ENCODE data around the gene HOXD12.

Gene HOXD12

GRCh38 chr2:176081376-176081836, 18.2 kb upstream of the HOXD12 start:
- no peak for DNase-seq

DNA sequence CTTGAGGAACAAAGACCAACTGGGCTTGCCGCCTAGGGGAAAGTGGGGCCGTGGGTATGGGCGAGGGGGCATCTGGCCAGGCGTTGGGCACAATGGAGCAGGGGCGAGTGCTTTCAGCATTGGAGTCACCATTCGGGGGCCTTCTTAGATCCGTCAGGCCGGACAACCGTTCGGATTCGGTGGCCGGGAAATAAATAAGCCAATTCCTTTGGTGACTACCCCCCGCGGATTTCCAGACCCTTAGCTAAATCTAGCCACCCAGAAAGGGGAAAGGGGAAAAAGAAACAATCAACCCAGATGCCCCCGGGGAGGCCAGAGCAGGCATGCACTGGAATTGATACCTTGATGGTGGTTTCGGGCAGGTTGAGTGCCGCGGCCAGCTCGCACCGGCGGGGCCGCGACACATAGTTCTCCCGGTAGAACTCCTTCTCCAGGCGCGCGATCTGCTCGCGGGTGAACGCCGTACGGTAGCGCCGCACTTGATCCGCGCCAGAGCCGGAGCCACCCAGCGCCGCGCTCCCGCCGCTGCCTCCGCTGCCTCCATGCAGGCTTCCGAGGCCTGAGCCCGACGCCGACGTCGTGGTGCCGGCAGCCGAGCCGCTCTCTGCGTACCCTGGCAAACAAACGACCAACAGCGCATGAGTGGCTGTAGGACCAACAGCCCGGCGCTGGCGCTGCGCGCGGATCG, 17.6 kb upstream of the HOXD12 start:
- DNase-seq, result no peak

DNA sequence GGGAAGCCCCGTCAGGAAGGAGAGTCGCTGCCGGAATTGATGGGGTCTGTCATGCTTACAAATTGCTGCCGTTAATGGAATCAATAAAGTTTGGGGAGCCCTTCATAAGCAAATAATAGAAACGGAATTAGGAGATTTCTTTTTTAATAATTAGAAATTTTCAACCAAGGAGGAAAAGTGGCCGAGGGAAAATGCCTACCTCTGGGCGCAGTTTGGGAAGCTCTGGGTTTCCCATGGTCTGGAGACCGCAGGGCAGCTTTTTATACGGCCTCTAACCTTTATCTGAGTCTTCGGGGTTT, 17.1 kb upstream of the HOXD12 start:
- DNase-seq, result no peak

GRCh38 chr2:176082824-176083751, 16.5 kb upstream of the HOXD12 start:
- DNase-seq, result no peak

DNA sequence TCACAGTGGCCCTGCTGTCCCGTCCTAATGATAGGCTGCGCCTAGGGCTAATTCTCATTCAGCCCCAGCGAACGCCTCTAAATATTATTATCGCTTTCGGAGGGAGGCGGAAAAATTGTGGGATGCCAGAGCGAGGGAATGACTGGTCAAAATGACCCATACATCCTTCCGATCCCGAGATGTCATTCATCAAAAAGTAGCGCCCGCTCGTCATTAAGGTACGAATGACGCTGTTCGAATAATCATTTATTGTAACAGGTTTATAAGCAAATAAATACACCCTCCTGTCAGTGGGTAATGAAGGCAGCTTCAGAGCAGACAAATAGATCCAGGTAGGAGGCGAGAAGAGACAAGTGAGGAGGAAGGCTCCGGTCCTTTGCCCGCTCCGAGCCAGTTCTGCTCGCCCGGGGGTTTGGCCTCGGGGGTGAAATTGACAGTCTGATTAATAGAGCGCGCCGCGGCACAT, 15.8 kb upstream of the HOXD12 start, which contains the start of gene EVX2:
TSS of gene EVX2 (minus strand) at position 167 of the 466 bp plus-strand sequence. CDS start 186 bp downstream, outside the sequence.
- DNase-seq, result no peak

DNA sequence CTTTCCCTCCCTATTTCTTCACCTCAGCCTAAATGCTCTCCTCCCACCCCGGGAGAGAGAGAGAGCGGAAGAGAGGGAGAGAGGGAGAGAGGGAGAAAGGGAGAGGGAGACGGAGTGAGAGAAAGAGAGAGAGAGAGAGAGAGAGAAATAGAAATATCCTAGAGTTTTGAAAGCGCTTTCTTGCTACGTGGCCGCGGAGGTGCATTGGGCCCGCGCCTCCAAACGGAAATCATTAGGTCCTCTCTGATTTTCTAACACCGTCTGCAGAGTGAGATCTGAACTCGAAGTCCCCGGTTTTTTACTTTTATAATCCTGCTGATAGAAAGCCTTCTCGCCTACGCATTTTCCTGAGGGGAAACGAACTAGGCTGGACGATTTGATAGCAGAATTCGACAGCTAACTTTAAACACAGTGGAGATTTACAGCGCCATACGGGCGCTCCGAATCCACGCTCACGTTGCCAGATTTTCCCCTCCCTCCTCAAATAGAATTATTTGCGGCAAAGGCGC, 14.9 kb upstream of the HOXD12 start:
- DNase-seq, result peak; percentile 10

DNA sequence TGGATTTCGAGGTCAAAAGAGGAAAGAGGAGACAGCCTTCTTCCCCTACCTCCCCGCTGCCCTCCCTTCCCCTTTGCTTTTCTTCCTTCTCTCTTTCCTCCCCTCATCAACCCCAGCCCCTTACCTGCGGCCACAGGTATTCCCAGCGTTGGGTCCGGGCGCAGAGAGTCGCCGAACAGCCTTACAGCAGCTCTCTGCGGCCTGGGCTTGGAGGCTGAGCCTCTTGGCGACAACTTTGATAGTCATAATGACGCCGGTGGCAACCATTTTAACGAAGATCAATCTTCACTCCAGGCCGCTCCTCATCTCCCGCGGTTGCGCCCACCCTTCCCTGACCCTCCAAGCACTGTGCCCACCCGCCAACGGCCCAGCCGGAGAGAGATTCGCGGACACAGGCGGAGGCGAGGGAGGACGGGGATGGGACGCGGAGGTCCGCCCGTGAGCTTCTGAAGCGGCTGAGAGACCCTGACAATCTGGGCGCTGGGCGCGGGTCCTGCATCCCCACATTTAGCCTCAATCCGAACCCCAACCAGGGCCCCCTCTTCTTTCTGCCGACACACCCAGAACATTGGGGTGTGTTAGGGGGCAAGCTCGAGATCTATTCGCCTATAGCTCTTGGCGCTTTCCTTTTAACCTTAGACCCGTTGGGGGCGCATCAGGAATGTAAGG, 14.3 kb upstream of the HOXD12 start:
- no peak for DNase-seq

DNA sequence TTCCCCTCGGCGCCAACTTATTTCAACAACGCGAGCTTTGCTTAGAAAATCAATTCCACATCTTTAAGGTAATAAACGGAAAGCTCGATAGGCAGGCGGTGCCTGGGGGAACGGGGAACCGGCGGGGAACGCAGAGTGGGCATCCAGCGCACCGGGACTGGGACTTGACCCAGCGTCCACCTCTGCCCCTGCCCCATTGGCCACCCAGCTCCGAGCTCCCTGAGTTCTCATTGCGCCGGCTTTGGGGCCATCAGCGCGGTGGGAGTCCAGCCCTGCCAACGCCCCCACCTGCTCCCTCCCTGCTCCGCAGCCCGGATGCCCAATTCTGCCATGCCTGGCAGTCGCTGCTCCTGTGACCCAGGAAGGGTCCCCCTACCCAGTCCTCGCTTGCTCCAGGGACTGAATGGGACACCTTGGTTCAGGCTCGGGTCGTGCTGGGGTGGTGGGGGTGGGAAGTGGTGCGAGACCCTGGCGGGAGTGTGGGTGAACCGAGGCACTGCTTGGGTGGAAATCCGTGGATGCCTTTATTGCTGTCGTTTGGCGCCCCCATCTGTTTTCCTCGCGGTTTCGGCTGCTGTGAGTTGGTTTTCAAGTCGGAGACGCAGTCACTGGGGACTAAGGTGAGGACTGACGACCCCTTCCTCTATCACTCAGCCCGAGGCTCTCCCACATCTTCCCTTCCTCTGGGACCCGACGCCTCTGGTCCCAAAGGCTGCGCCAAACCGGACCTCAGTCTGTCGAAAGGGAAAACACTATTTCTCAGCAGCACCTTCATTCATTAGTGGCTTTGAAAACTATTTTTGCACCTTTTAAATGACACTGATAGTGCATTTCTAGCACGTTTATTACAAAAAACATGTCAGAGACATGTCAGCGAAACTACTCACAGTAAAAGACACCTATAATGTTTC, 13.5 kb upstream of the HOXD12 start:
- DNase-seq, result peak; percentile 37

- no peak for DNase-seq
Observed at GRCh38 chr2:176087330-176088047, 12.1 kb upstream of the HOXD12 start.

GRCh38 chr2:176088048-176088936, 11.3 kb upstream of the HOXD12 start:
- peak; percentile 59 for DNase-seq

DNA sequence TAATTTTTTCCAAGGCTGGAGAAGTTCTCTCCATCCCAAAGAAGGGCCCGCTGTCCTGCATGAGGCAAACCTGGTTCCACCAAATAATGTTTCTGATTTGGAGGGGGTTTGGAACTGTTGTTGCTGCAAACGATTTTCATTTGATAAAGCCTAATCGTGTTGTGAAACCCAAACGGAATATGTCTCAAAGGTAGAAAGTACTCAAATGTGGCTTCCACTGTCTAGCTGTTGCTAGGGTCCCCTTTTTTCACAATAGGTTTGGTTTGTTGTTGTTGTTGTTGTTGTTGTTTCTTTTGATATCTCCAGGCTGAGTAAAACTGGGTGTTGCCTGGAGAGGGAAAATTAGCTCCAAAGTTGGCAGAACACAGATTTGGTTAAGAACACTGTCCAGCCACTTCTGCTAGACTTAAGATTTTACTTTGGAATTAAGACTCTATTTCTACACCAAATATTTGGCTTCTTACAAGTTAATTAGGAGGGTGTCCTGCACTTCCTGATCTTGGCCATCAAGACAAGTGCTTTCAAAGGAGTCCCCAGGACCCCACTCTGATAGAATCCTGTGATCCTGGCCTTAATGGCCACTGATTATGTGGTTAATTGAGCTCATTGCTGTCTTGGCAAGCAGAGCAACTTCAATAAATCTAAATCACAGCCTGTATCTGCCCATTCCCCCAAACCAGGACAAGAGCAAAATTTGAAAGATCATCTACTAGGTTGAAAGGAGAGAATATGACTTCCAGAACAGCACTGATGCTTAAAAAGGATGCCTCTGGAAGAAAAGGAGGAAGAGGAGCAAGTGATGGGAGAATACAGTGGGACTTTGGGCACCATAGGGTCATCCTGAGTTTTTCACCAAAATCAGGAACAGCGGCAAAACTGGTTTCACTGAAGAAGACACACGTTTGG, 10.4 kb upstream of the HOXD12 start:
- no peak for DNase-seq

- no peak for DNase-seq
Observed at GRCh38 chr2:176089843-176090395, 9.7 kb upstream of the HOXD12 start.

GRCh38 chr2:176090862-176091261, 8.7 kb upstream of the HOXD12 start:
- DNase-seq, result no peak

GRCh38 chr2:176091329-176092258, 8.0 kb upstream of the HOXD12 start:
- no peak for DNase-seq

DNA sequence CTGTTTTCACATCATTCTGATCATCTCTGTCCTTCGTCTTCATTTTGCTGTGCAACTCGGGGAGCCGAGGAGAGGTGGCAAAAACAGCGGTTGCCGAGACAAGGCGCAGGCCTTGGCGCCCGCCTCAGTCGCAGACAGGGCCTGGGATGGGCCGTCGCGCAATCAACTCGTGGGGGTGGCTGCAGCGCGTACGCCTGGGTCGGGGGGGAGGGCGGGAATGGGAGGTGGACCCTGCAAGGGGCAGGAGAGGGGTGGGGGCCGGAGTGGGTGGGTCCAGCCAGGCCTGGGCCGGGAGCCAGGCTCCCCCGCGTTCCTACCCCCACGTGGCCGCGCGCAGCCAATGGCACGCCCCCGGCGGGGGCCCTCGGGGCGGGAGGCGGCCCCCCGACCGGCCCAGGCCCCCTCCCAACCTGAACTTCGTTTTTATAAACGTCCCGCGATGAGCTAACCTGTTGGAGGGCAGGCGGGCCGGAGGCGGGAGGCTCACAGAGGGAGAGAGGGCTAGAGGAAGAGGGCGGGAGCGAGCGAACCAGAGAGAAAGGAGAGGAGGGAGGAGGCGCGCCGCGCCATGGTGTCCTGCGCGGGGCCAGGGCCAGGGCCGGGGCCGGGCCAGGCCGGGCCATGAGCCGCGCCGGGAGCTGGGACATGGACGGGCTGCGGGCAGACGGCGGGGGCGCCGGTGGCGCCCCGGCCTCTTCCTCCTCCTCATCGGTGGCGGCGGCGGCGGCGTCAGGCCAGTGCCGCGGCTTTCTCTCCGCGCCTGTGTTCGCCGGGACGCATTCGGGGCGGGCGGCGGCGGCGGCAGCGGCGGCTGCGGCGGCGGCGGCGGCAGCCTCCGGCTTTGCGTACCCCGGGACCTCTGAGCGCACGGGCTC, 7.1 kb upstream of the HOXD12 start, which contains the start of gene HOXD13:
TSS of gene HOXD13 (plus strand) at position 452 of the 875 bp plus-strand sequence. CDS start at position 622, 170 bp downstream.
- peak; percentile 69 for DNase-seq

GRCh38 chr2:176093145-176093897, 6.3 kb upstream of the HOXD12 start:
- peak; percentile 56 for DNase-seq
